GM23338 (cell line): ENCODE measurements around the gene KIF2C. TPM values are rescaled to one million over a fixed set of nuclear protein-coding genes. Genes with fewer than 3 reads are reported as not detected.

Experiments
- ATAC-seq: fragments of 200-7000 bp; cut with Tn5 transposase; 3 replicates; pipeline ENCODE4 v1.9.1; 2020
- DNase-seq: peaks from one replicate; pipeline ENCODE4 v3.0.0-alpha.2; 2015; ENCODE audit warnings: low spot score
- H2AFZ ChIP-seq: fragments of 200-600 bp; sonication (generic); 2 replicates; pipeline ENCODE4 v1.8.0; 2016; ENCODE audit warnings: antibody characterized with exemption, mild to moderate bottlenecking, moderate library complexity
- H3F3A ChIP-seq: fragments of 200-600 bp; sonication (generic); replicated peaks from 2 replicates; pipeline ENCODE4 v1.8.0; 2017; ENCODE audit warnings: antibody characterized with exemption, mixed run types, low read depth
- H3K27ac ChIP-seq: fragments of 200-600 bp; sonication (generic); 2 replicates; pipeline ENCODE4 v1.6.1; 2016; ENCODE audit warnings: low read depth
- H3K27me3 ChIP-seq: fragments of 200-600 bp; sonication (generic); 2 replicates; pipeline ENCODE4 v1.8.0; 2016; ENCODE audit warnings: mild to moderate bottlenecking, mixed run types, moderate library complexity; ENCODE audit not compliant: insufficient read depth
- H3K36me3 ChIP-seq: fragments of 200-600 bp; sonication (generic); 2 replicates; pipeline ENCODE4 v1.8.0; 2016; ENCODE audit warnings: mild to moderate bottlenecking; ENCODE audit not compliant: insufficient read depth
- H3K4me1 ChIP-seq: fragments of 200-600 bp; sonication (generic); 2 replicates; pipeline ENCODE4 v1.8.0; 2016; ENCODE audit warnings: mild to moderate bottlenecking, moderate library complexity; ENCODE audit not compliant: insufficient read depth
- H3K4me2 ChIP-seq: fragments of 200-600 bp; sonication (generic); 2 replicates; pipeline ENCODE4 v1.7.1; 2017; ENCODE audit warnings: mixed run types
- H3K4me3 ChIP-seq: fragments of 200-600 bp; sonication (generic); 2 replicates; pipeline ENCODE4 v1.6.1; 2016; ENCODE audit warnings: mixed run types
- H3K79me2 ChIP-seq: fragments of 200-600 bp; sonication (generic); replicated peaks from 2 replicates; pipeline ENCODE4 v1.8.0; 2017; ENCODE audit warnings: mild to moderate bottlenecking; ENCODE audit not compliant: insufficient read depth
- H3K9me2 ChIP-seq: fragments of 200-600 bp; sonication (generic); 2 replicates; pipeline ENCODE4 v1.8.0; 2017; ENCODE audit not compliant: insufficient read depth
- H4K20me1 ChIP-seq: fragments of 200-600 bp; sonication (generic); replicated peaks from 2 replicates; pipeline ENCODE4 v1.8.0; 2017; ENCODE audit warnings: mild to moderate bottlenecking; ENCODE audit not compliant: insufficient read depth
- H3K27ac Mint-ChIP-seq: 2 replicates; pipeline ENCODE4 v1.8.0; 2020; ENCODE audit warnings: inconsistent platforms, mild to moderate bottlenecking, moderate library complexity, mixed read lengths
- H3K27me3 Mint-ChIP-seq: 3 replicates; pipeline ENCODE4 v1.8.0; 2022; ENCODE audit warnings: low read depth, mild to moderate bottlenecking, moderate library complexity, mixed read lengths, inconsistent platforms; ENCODE audit not compliant: insufficient read depth, poor library complexity
- H3K36me3 Mint-ChIP-seq: 3 replicates; pipeline ENCODE4 v1.8.0; 2021; ENCODE audit warnings: low read depth, mild to moderate bottlenecking, inconsistent platforms, moderate library complexity, mixed read lengths
- H3K4me1 Mint-ChIP-seq: 3 replicates; pipeline ENCODE4 v1.8.0; 2020; ENCODE audit warnings: mild to moderate bottlenecking, inconsistent platforms, mixed read lengths
- H3K4me3 Mint-ChIP-seq: 3 replicates; pipeline ENCODE4 v1.8.0; 2021; ENCODE audit warnings: moderate library complexity, mild to moderate bottlenecking, inconsistent platforms, mixed read lengths
- H3K9me3 Mint-ChIP-seq: 3 replicates; pipeline ENCODE4 v1.8.0; 2020; ENCODE audit warnings: moderate library complexity, mild to moderate bottlenecking, inconsistent platforms, mixed read lengths
- CTCF ChIP-seq, 2 experiments: fragments of 200-600 bp in 1 of 2; sonication (generic) in 1 of 2; conservative IDR thresholded peaks; 2 replicates each; pipeline versions ENCODE4 v1.5.1 to v1.6.1; 2016 to 2017; ENCODE audit warnings: antibody characterized with exemption in 2 of 2, low read depth in 2 of 2, mild to moderate bottlenecking in 2 of 2, moderate library complexity in 1 of 2
- EZH2 ChIP-seq: fragments of 200-600 bp; sonication (generic); IDR thresholded peaks from one replicate; pipeline ENCODE4 v1.8.0; 2017; ENCODE audit warnings: antibody characterized with exemption, mild to moderate bottlenecking, low read depth; ENCODE audit not compliant: unreplicated experiment
- EZH2phosphoT487 ChIP-seq: fragments of 200-600 bp; sonication (generic); IDR thresholded peaks from one replicate; pipeline ENCODE4 v1.8.1; 2018; ENCODE audit warnings: antibody characterized with exemption; ENCODE audit not compliant: unreplicated experiment
- JUNB ChIP-seq: IDR thresholded peaks from one replicate; pipeline ENCODE4 v1.6.1; 2016; ENCODE audit warnings: antibody characterized with exemption; ENCODE audit not compliant: unreplicated experiment
- POLR2AphosphoS5 ChIP-seq: IDR thresholded peaks from 2 replicates; pipeline ENCODE4 v1.6.1; 2016; ENCODE audit warnings: antibody characterized with exemption, low read depth
- STAT1 ChIP-seq: IDR thresholded peaks from one replicate; pipeline ENCODE4 v1.6.1; 2016; ENCODE audit warnings: antibody characterized with exemption; ENCODE audit not compliant: unreplicated experiment
- ZNF331 ChIP-seq: fragments of 250-450 bp; sonication (Bioruptor Pico); IDR thresholded peaks from 2 replicates; pipeline ENCODE4 v1.5.0; 2020; ENCODE audit warnings: low read depth, mild to moderate bottlenecking, moderate library complexity
- polyA plus RNA-seq: library from polyadenylated mRNA; unstranded; fragments of >200 nt; fragmentation: Nextera tagmentation; extraction: Ambion mirVana; gene quantifications from 2 replicates; pipeline ENCODE4 v1.2.1, GENCODE V29; 2016
- total RNA-seq: library from RNA; depleted of rRNA; stranded (reverse); fragments of >200 nt; shearing (Covaris generic); gene quantifications from 2 replicates; pipeline ENCODE4 v1.2.3, GENCODE V29; 2014

KIF2C gene
- total and polyA plus RNA-seq, 2 experiments from 2014 or later, result 38.0 to 62.9 TPM

GRCh38 chr1:44777547-44777946 is 37.9 kb downstream of the KIF2C start:
- H3K9me3 Mint-ChIP-seq, result no peaks in the 10 kb centered on the region; the same call in 2 of the 3 replicates
- ATAC-seq (no peak), DNase-seq (no peak)
- Histone ChIP-seq H4K20me1 (peaks cover 35% of the 10 kb centered on the region), H3K4me2 (peak overlapping the region; percentile 100), H3K36me3 (peaks cover 37% of the 10 kb centered on the region), H3K27ac (peak overlapping the region; percentile 90), H3K9me2 (no peaks in the 10 kb centered on the region), H3K79me2 (peaks cover 43% of the 10 kb centered on the region), H3K27me3 (no peaks in the 10 kb centered on the region), H3K4me3 (peak overlapping the region; percentile 99), H2AFZ (no peak overlapping the region), H3K4me1 (peaks cover 15% of the 10 kb centered on the region), H3F3A (peaks cover 66% of the 10 kb centered on the region)
- peaks cover 30% of the 10 kb centered on the region for H3K27me3 Mint-ChIP-seq
- peaks cover 20% of the 10 kb centered on the region for H3K4me1 Mint-ChIP-seq
- peak overlapping the region; percentile 87 for H3K4me3 Mint-ChIP-seq
- no peak for TF ChIP-seq JUNB
- TF ChIP-seq POLR2AphosphoS5, result 0 out of 2 replicates have a peak, but pooled peaks have one; percentile 8
- H3K27ac Mint-ChIP-seq, result peak overlapping the region; percentile 93
- H3K36me3 Mint-ChIP-seq, result peaks cover 64% of the 10 kb centered on the region

- H3K4me1 Mint-ChIP-seq, result peaks cover 20% of the 10 kb centered on the region
- ATAC-seq, result no peak
- Histone ChIP-seq H3K4me1 (peaks cover 15% of the 10 kb centered on the region), H3K36me3 (peaks cover 37% of the 10 kb centered on the region), H3K9me2 (no peaks in the 10 kb centered on the region), H3K79me2 (peaks cover 43% of the 10 kb centered on the region), H3K27ac (peak overlapping the region; percentile 90), H4K20me1 (peaks cover 35% of the 10 kb centered on the region), H3K27me3 (no peaks in the 10 kb centered on the region), H3F3A (peaks cover 72% of the 10 kb centered on the region), H3K4me3 (peak overlapping the region; percentile 99), H2AFZ (no peak overlapping the region), H3K4me2 (peak overlapping the region; percentile 100)
- H3K27me3 Mint-ChIP-seq, result peaks cover 30% of the 10 kb centered on the region
- peak overlapping the region; percentile 93 for H3K27ac Mint-ChIP-seq
- peak overlapping the region; percentile 87 for H3K4me3 Mint-ChIP-seq
- DNase-seq, result no peak
- no peaks in the 10 kb centered on the region; the same call in 2 of the 3 replicates for H3K9me3 Mint-ChIP-seq
- H3K36me3 Mint-ChIP-seq, result peaks cover 64% of the 10 kb centered on the region
- TF ChIP-seq CTCF (conservative IDR thresholded peaks at IDR 0.05; ENCODE audit: low read depth in 2 of 2), result no peak
- 0 out of 2 replicates have a peak, but pooled peaks have one; percentile 4 for TF ChIP-seq POLR2AphosphoS5
Measured at GRCh38 chr1:44777969-44778635, 38.5 kb downstream of the KIF2C start.

GRCh38 chr1:44778705-44779576 is 39.3 kb downstream of the KIF2C start:
- Histone ChIP-seq H3K4me1 (peaks cover 20% of the 10 kb centered on the region), H3K27ac (peak overlapping the region; percentile 90), H3K79me2 (peaks cover 43% of the 10 kb centered on the region), H3K4me3 (peak overlapping the region; percentile 26; the same call in 1 of the 2 replicates), H2AFZ (no peak overlapping the region), H3K27me3 (no peaks in the 10 kb centered on the region), H3K36me3 (peaks cover 37% of the 10 kb centered on the region), H4K20me1 (peaks cover 35% of the 10 kb centered on the region), H3K4me2 (no peak overlapping the region; the same call in 1 of the 2 replicates), H3F3A (peaks cover 80% of the 10 kb centered on the region), H3K9me2 (no peaks in the 10 kb centered on the region)
- Mint-ChIP-seq H3K4me1 (peaks cover 28% of the 10 kb centered on the region), H3K27ac (peak overlapping the region; percentile 77; the same call in 1 of the 2 replicates), H3K9me3 (no peaks in the 10 kb centered on the region; the same call in 2 of the 3 replicates), H3K36me3 (peaks cover 64% of the 10 kb centered on the region), H3K27me3 (peaks cover 34% of the 10 kb centered on the region), H3K4me3 (peak overlapping the region; percentile 87)
- ATAC-seq, result no peak
- no peak for DNase-seq
- TF ChIP-seq STAT1 (no peak), POLR2AphosphoS5 (no peak), EZH2phosphoT487 (no peak), EZH2 (no peak), ZNF331 (no peak), CTCF (conservative IDR thresholded peaks at IDR 0.05; ENCODE audit: low read depth in 2 of 2) (no peak)
